Right lobe of liver (tissue), 6 donors: ENCODE measurements around the gene OVCH2. TPM values are rescaled to one million over a fixed set of nuclear protein-coding genes. Genes with fewer than 3 reads are reported as not detected.

Experiments used
- ATAC-seq, 4 donors: fragments of 200-7000 bp; cut with Tn5 transposase; one replicate each; pipeline ENCODE4 v1.9.1; 2020; ENCODE audit warnings: mild to moderate bottlenecking in 4 of 4, moderate library complexity in 4 of 4
- DNase-seq, 3 donors: peaks; one replicate each; pipeline ENCODE4 v3.0.0-alpha.2; 2020
- H3K27ac ChIP-seq, 3 donors: fragments of 200-600 bp; one replicate each; pipeline ENCODE4 v1.8.0; 2022
- H3K27me3 ChIP-seq, 2 donors: fragments of 200-600 bp; one replicate each; pipeline ENCODE4 v1.8.0; 2022
- H3K36me3 ChIP-seq, 4 donors: fragments of 200-600 bp; sonication (generic) in 1 of 4; one replicate each; pipeline versions ENCODE4 v1.5.1 to v1.8.0; 2017 to 2022; ENCODE audit warnings: control low read depth in 1 of 4
- H3K4me1 ChIP-seq, 4 donors: fragments of 200-600 bp; sonication (generic) in 1 of 4; one replicate each; pipeline versions ENCODE4 v1.5.1 to v1.8.0; 2017 to 2022; ENCODE audit warnings: control low read depth in 1 of 4
- H3K4me3 ChIP-seq, 3 donors: fragments of 200-600 bp; one replicate each; pipeline ENCODE4 v1.8.0; 2022
- H3K9me3 ChIP-seq, 4 donors: fragments of 200-600 bp; sonication (generic) in 1 of 4; one replicate each; pipeline versions ENCODE4 v1.5.1 to v1.8.0; 2017 to 2022; ENCODE audit warnings: control low read depth in 1 of 4
- POLR2A ChIP-seq: fragments of 450-650 bp; IDR thresholded peaks from one replicate; pipeline ENCODE4 v1.6.1; 2017; ENCODE audit warnings: antibody characterized with exemption, mild to moderate bottlenecking
- WGBS: methylation state at CpG from one replicate; pipeline ENCODE4 v1.1.6; 2018; ENCODE audit warnings: low coverage, low lambda C conversion rate; ENCODE audit not compliant: insufficient coverage; ENCODE audit errors: missing lambda C conversion rate; 5-methylcytosine and 5-hydroxymethylcytosine counted together
- intact Hi-C, 2 donors: fragments of 100-400 bp; cut with DNase I; formaldehyde crosslinking; loops; one replicate each; pipeline versions ENCODE4 v1.11.2 to v1.14.1; 2022
- total RNA-seq, 6 experiments: library from RNA; depleted of rRNA in 2 of 6; stranded (reverse); fragments of >200 nt in 2 of 6; fragmentation: NEBNext Ultra II Directional in 3 of 6; extraction: Animal tissue kit (Norgen Biotek cat#: 25700) in 3 of 6; gene quantifications; one replicate each; pipeline versions ENCODE4 v1.1.0 to v1.2.4, GENCODE V29; 2016 to 2023
- TF ChIP-seq, protein P1 (sequence below), 4 donors: fragments of 200-600 bp in 3 of 4; fragments of 450-650 bp in 1 of 4; IDR thresholded peaks; one replicate each; pipeline versions ENCODE4 v1.5.1 to v1.8.0; 2016 to 2022; ENCODE audit warnings: antibody characterized with exemption in 4 of 4, mild to moderate bottlenecking in 2 of 4
- donor health status: DM: no; HTN: yes; CAD: no.
- donor health status: DM: no; HTN: no; CAD: no.
- donor health status: DM: no; HTN: no; CAD: no.
- donor health status: DM: no; HTN: yes; CAD: no.
- donor health status: DM: no; HTN: yes; CAD: no.

OVCH2 gene
- total RNA-seq, 6 experiments from 2014 or later, result not detected

DNA sequence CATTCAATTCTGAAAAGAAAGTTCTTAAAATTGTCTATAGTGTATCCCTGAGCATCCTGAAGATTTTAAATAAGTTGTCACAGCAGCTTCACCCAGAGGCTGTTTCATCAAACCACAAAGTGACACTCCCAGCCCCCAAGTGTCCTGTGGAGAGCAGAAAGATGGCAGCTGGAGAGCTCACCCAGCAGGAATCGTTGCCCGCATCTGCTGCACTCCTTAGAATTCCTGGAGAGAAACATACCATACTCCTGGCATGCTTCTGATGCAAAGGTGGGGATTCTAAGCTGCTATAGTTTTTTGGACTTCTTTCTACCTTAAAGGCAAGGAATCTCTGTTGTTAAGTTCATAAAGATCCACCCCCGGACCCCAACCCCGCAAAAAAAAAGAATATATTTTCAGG lies 19.5 kb downstream of the OVCH2 start:
- Histone ChIP-seq H3K36me3 (no peaks in the 10 kb centered on the region), H3K4me3 (no peak overlapping the region), H3K27ac (no peak overlapping the region), H3K27me3 (no peaks in the 10 kb centered on the region), H3K4me1 (no peaks in the 10 kb centered on the region), H3K9me3 (no peaks in the 10 kb centered on the region)
- DNase-seq (no peak), ATAC-seq (no peak)
- intact Hi-C loops, result no loop called here
- 88% methylated on average over 2 of the region's 4 CpGs for WGBS
- no peak for TF ChIP-seq POLR2A
- TF ChIP-seq, protein P1, sequence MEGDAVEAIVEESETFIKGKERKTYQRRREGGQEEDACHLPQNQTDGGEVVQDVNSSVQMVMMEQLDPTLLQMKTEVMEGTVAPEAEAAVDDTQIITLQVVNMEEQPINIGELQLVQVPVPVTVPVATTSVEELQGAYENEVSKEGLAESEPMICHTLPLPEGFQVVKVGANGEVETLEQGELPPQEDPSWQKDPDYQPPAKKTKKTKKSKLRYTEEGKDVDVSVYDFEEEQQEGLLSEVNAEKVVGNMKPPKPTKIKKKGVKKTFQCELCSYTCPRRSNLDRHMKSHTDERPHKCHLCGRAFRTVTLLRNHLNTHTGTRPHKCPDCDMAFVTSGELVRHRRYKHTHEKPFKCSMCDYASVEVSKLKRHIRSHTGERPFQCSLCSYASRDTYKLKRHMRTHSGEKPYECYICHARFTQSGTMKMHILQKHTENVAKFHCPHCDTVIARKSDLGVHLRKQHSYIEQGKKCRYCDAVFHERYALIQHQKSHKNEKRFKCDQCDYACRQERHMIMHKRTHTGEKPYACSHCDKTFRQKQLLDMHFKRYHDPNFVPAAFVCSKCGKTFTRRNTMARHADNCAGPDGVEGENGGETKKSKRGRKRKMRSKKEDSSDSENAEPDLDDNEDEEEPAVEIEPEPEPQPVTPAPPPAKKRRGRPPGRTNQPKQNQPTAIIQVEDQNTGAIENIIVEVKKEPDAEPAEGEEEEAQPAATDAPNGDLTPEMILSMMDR (IDR thresholded peaks at IDR 0.05), result no peak

DNA sequence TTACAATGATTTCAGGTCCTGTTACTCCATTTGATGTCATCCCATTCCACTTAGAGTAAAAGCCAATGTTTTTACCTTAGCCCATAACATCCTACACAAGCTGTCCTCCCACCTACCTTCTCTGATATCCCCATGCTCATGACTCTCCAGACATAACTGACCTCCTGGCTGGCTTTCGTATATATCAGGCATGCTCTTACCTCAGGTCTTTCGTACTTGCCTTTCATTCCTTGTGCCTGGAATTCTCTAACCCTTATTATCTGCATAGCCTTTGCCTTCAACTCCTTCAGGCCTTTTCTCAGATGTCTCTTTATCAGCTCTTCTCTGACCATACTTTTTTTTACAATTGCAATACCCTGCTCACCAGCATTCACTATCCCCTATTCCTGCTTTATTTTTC lies 22.7 kb downstream of the OVCH2 start:
- intact Hi-C loops, result no loop called here
- 92% methylated on average over 2 of the region's 2 CpGs for WGBS
- no peak for ATAC-seq

DNA sequence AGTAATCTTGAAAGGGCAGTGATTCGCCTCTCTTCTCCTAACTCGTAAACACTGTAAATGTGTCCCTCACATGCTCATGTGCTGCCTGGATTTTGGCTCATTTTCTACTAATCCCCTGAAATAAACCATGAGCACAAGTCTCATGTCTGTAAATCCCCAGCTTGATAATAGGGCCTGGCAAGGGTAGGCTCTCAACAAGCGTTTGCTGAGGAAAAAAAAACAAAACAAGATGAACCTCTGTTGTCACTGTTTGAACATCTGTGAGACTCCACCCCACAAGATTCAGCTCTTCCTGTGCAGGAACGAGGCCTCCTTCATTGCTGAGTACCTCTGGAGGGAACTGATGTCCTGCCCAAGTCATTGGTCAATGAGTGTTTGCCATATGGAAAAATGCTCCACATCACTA lies 28.5 kb downstream of the OVCH2 start:
- Histone ChIP-seq H3K36me3 (no peaks in the 10 kb centered on the region), H3K27me3 (no peaks in the 10 kb centered on the region), H3K4me3 (no peak overlapping the region), H3K4me1 (peaks cover 0 to 9% (median 2%) of the 10 kb centered on the region in 4 donors), H3K27ac (no peak overlapping the region), H3K9me3 (no peaks in the 10 kb centered on the region)
- WGBS, result 59% methylated on average over 4 of the region's 4 CpGs
- no peak for DNase-seq
- TF ChIP-seq, protein P1 (IDR thresholded peaks at IDR 0.05), result no peak
- no peak for TF ChIP-seq POLR2A
- no peak for ATAC-seq
- intact Hi-C loops, result no loop called here

More for the DNA sequence above, 22.7 kb downstream of the OVCH2 start:
- DNase-seq, result no peak
- no peaks in the 10 kb centered on the region for H3K36me3 ChIP-seq
- H3K4me1 ChIP-seq, result no peaks in the 10 kb centered on the region
- no peak overlapping the region for H3K27ac ChIP-seq
- no peak overlapping the region for H3K4me3 ChIP-seq
- H3K9me3 ChIP-seq, result no peaks in the 10 kb centered on the region
- H3K27me3 ChIP-seq, result no peaks in the 10 kb centered on the region
- no peak for TF ChIP-seq POLR2A
- TF ChIP-seq, protein P1 (IDR thresholded peaks at IDR 0.05), result no peak

DNA sequence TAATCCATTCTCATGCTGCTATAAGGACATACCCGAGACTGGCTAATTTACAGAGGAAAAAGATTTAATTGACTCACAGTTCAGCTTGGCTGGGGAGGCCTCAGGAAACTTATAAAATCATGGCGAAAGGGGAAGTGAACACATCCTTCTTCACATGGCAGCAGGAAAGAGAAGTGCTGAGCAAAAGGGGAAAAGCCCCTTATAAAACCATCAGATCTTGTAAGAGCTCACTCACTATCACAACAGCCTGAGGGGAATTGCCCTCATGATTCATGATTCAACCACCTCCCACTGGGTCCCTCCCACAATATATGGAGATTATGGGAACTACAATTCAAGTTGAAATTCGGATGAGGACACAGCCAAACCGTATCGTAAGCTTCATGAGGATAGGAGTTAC lies 29.2 kb downstream of the OVCH2 start:
- no peak for DNase-seq
- TF ChIP-seq POLR2A, result no peak
- TF ChIP-seq, protein P1 (IDR thresholded peaks at IDR 0.05), result no peak
- Histone ChIP-seq H3K4me1 (peaks cover 0 to 9% (median 3%) of the 10 kb centered on the region in 4 donors), H3K9me3 (no peaks in the 10 kb centered on the region), H3K27ac (no peak overlapping the region), H3K27me3 (no peaks in the 10 kb centered on the region), H3K4me3 (no peak overlapping the region), H3K36me3 (no peaks in the 10 kb centered on the region)
- ATAC-seq, result no peak
- intact Hi-C loops, result no loop called here
- WGBS, result 73% methylated on average over 5 of the region's 5 CpGs

DNA sequence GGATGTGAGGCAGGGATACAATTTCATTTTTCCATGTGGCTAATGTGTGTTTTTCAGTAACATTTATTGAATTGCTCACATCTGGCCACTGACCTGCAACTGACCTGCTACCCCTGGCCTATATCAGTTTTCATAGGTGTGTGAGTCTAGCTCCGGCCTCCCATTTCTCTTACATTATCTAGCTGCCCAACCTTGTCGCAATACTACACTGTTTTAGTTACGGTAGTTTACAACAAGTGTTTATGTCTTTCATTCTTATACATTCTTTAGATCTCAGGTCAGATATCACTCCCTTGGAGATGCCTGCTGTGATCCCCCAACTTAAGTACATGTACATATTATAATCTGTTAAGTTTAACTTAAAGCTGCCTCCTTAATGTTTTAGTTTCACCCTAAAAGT lies 30.6 kb downstream of the OVCH2 start:
- intact Hi-C loops, result no loop called here
- no peak for TF ChIP-seq POLR2A
- TF ChIP-seq, protein P1 (IDR thresholded peaks at IDR 0.05), result no peak
- peaks cover 0 to 9% (median 3%) of the 10 kb centered on the region in 4 donors for H3K4me1 ChIP-seq
- H3K9me3 ChIP-seq, result no peaks in the 10 kb centered on the region
- no peaks in the 10 kb centered on the region for H3K27me3 ChIP-seq
- DNase-seq (no peak), ATAC-seq (no peak)
- WGBS, result 85% methylated on average over 3 of the region's 3 CpGs
- no peak overlapping the region for H3K4me3 ChIP-seq
- no peaks in the 10 kb centered on the region for H3K36me3 ChIP-seq
- H3K27ac ChIP-seq, result no peak overlapping the region
